Mesendoderm (in vitro differentiated cells): ENCODE data around the gene NUDT9.
"Not testable (repeated sequence)": the region's sequence is repeated elsewhere in the genome, so short reads cannot be mapped to it uniquely, and the experiment has no call there.

Source experiments
- DNase-seq: peaks from one replicate; pipeline ENCODE4 v3.0.0; 2013
- H2AK5ac ChIP-seq: 2 replicates; pipeline ENCODE4 v1.6.1; 2013; ENCODE audit warnings: low read length, inconsistent platforms
- H2BK120ac ChIP-seq: 2 replicates; pipeline ENCODE4 v1.6.1; 2013; ENCODE audit warnings: low read depth, mild to moderate bottlenecking, low read length, moderate library complexity, mixed read lengths
- H2BK15ac ChIP-seq: replicated peaks from 2 replicates; pipeline ENCODE4 v1.6.1; 2013; ENCODE audit warnings: low read depth, mild to moderate bottlenecking, moderate library complexity
- H2BK5ac ChIP-seq: 2 replicates; pipeline ENCODE4 v1.6.1; 2013; ENCODE audit warnings: low read length, inconsistent platforms
- H3K18ac ChIP-seq: 2 replicates; pipeline ENCODE4 v1.6.1; 2013; ENCODE audit warnings: mild to moderate bottlenecking, low read length, mixed read lengths
- H3K23ac ChIP-seq: one replicate; pipeline ENCODE4 v1.6.1; 2013; ENCODE audit warnings: low read length
- H3K27ac ChIP-seq: 2 replicates; pipeline ENCODE4 v1.5.1; 2013; ENCODE audit warnings: low read depth, mild to moderate bottlenecking, inconsistent platforms, low read length, moderate library complexity
- H3K27me3 ChIP-seq: 2 replicates; pipeline ENCODE4 v1.6.1; 2013; ENCODE audit warnings: low read length, control low read depth, mild to moderate bottlenecking, inconsistent platforms; ENCODE audit not compliant: insufficient read depth, poor library complexity
- H3K36me3 ChIP-seq: 2 replicates; pipeline ENCODE4 v1.6.1; 2013; ENCODE audit warnings: low read length, inconsistent platforms; ENCODE audit not compliant: control insufficient read depth, insufficient read depth
- H3K4ac ChIP-seq: one replicate; pipeline ENCODE4 v1.6.1; 2013; ENCODE audit warnings: low read depth, mild to moderate bottlenecking, low read length, moderate library complexity
- H3K4me1 ChIP-seq: 2 replicates; pipeline ENCODE4 v1.6.1; 2013; ENCODE audit warnings: low read depth, low read length, inconsistent platforms; ENCODE audit not compliant: control insufficient read depth
- H3K4me2 ChIP-seq: 2 replicates; pipeline ENCODE4 v1.6.1; 2013; ENCODE audit warnings: low read length
- H3K4me3 ChIP-seq: 2 replicates; pipeline ENCODE4 v1.5.1; 2013; ENCODE audit warnings: mild to moderate bottlenecking, low read length
- H3K56ac ChIP-seq: one replicate; pipeline ENCODE4 v1.6.1; 2013; ENCODE audit warnings: low read length
- H3K79me1 ChIP-seq: 2 replicates; pipeline ENCODE4 v1.6.1; 2013; ENCODE audit warnings: low read length, inconsistent platforms
- H3K79me2 ChIP-seq: 2 replicates; pipeline ENCODE4 v1.6.1; 2013; ENCODE audit warnings: mild to moderate bottlenecking, low read length; ENCODE audit not compliant: control insufficient read depth, insufficient read depth
- H3K9ac ChIP-seq: 2 replicates; pipeline ENCODE4 v1.6.1; 2013; ENCODE audit warnings: low read length, inconsistent platforms
- H4K5ac ChIP-seq: one replicate; pipeline ENCODE4 v1.6.1; 2013; ENCODE audit warnings: low read length
- H4K8ac ChIP-seq: one replicate; pipeline ENCODE4 v1.6.1; 2013; ENCODE audit warnings: low read depth, mild to moderate bottlenecking, control low read depth, low read length, moderate library complexity
- WGBS: extraction: QIAGEN DNeasy Blood & Tissue Kit; methylation state at CpG from one replicate; pipeline ENCODE4 v1.1.7; 2013; ENCODE audit warnings: low lambda C conversion rate, missing lambda C conversion rate; ENCODE audit not compliant: insufficient coverage; ENCODE audit errors: extremely low coverage; 5-methylcytosine and 5-hydroxymethylcytosine counted together

The NUDT9 gene

DNA sequence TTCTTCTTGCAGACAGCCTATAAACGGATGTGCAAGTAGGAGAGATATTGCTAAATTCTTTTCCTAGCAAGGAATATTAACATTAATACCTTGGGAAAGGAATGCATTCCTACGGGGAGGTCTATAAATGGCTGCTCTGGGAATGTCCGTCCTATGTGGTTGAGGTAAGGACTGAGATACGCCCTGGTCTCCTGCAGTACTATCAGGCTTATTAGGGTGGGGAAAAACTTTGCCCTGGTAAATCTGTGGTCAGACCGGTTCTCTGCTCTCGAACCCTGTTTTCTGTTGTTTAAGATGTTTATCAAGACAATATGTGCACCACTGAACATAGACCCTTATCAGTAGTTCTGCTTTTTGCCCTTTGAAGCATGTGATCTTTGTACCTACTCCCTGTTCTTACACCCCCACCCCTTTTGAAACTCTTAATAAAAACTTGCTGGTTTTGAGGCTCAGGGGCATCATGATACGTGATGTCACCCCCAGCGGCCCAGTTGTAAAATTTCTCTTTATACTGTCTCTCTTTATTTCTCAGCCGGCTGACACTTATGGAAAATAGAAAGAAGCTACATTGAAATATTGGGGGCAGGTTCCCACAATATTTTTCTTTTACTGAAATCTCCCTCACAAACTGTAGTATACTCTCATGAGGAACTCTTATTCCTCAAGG, 37.8 kb upstream of the NUDT9 start:
- not testable (repeated sequence) for DNase-seq, H3K9ac ChIP-seq, H2BK15ac ChIP-seq, H3K4ac ChIP-seq, H4K5ac ChIP-seq, H3K79me2 ChIP-seq, H3K36me3 ChIP-seq, H3K4me1 ChIP-seq, H3K4me3 ChIP-seq, H3K79me1 ChIP-seq, H2BK120ac ChIP-seq, H4K8ac ChIP-seq, H2BK5ac ChIP-seq, H3K18ac ChIP-seq, H3K27ac ChIP-seq, H3K4me2 ChIP-seq, H3K23ac ChIP-seq, H2AK5ac ChIP-seq, H3K56ac ChIP-seq, H3K27me3 ChIP-seq
- WGBS = no CpG with 5 or more reads among the region's 9 CpGs

DNA sequence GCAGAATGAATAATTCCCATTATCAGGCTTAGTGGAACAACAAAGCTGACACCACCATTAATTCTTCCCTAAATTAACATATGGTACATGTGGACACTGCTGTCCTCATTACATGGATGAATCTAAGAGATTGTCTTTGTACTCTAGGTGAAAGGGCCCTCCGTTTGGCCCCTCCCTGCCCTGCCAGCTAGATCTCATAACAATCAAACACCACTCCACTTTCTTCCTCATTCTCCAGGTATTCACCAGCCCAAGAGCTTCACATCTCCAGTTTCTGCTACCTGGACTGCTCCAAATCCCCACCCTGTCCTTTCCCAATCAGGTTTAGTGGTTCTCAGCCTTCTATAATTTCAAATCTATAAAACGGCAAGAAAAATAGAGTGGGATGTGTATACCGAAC, 35.1 kb upstream of the NUDT9 start:
- Histone ChIP-seq H3K79me2 (peaks cover 1% of the 10 kb centered on the region), H4K8ac (no peak overlapping the region), H2BK120ac (no peak overlapping the region), H3K4me3 (no peak overlapping the region), H2BK15ac (no peak overlapping the region), H4K5ac (no peak overlapping the region), H3K4me1 (no peaks in the 10 kb centered on the region), H3K27ac (no peak overlapping the region), H3K23ac (no peak overlapping the region), H3K9ac (no peak overlapping the region), H2BK5ac (no peak overlapping the region), H3K18ac (no peak overlapping the region), H2AK5ac (no peak overlapping the region), H3K36me3 (no peaks in the 10 kb centered on the region), H3K79me1 (peaks cover 7% of the 10 kb centered on the region), H3K4me2 (no peak overlapping the region), H3K27me3 (no peaks in the 10 kb centered on the region), H3K56ac (no peak overlapping the region), H3K4ac (no peak overlapping the region)
- no peak for DNase-seq
- no CpG with 5 or more reads among the region's 3 CpGs for WGBS

DNA sequence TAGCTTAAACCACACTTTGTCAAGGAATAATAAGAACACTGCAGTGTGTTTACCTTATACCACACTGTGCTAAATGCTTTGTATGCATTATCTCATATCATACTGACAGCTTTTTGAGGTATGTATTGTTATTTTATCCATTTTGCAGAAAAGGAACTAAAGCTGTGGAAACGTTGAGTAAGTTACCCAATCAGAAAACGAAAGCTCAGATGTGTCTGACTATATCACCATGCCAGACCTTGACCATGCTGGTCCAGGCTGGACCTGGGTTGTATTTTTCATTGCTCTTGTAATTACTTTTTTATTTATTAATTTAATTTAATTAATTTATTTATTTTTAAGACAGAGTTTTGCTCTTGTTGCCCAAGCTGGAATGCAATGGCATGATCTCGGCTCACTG, 33.5 kb upstream of the NUDT9 start:
- H3K4me1 ChIP-seq = no peaks in the 10 kb centered on the region
- DNase-seq = no peak

DNA sequence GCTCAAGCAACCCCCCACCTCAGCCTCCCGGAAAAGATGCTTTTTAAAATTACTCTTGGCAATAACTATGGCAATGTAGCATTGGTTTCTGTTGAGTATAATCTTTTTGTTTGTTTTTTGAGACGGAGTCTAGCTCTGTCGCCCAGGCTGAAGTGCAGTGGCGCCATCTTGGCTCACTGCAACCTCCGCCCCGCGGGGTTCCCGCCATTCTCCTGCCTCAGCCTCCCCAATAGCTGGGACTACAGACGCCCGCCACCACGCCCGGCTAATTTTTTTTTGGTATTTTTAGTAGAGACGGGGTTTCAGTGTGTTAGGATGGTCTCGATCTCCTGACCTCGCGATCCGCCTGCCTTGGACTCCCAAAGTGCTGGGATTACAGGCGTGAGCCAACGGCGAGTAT, 32.3 kb upstream of the NUDT9 start:
- not testable (repeated sequence) for H2BK5ac ChIP-seq, H3K4ac ChIP-seq, H3K23ac ChIP-seq, H2BK120ac ChIP-seq, H4K5ac ChIP-seq, H2BK15ac ChIP-seq, H3K36me3 ChIP-seq, H3K56ac ChIP-seq, H4K8ac ChIP-seq, H3K4me3 ChIP-seq, H3K79me1 ChIP-seq, H3K18ac ChIP-seq, H3K27ac ChIP-seq, H3K4me1 ChIP-seq, DNase-seq, H3K27me3 ChIP-seq, H3K79me2 ChIP-seq, H3K9ac ChIP-seq, H2AK5ac ChIP-seq, H3K4me2 ChIP-seq
- WGBS = no CpG with 5 or more reads among the region's 20 CpGs

More for the DNA sequence above, 33.5 kb upstream of the NUDT9 start:
- H3K79me1 ChIP-seq = peaks cover 5% of the 10 kb centered on the region
- no peaks in the 10 kb centered on the region for H3K27me3 ChIP-seq
- no peak overlapping the region for H4K8ac ChIP-seq
- no peaks in the 10 kb centered on the region for H3K36me3 ChIP-seq
- H2BK120ac ChIP-seq = no peak overlapping the region
- H2BK15ac ChIP-seq = no peak overlapping the region
- H3K4ac ChIP-seq = no peak overlapping the region
- H3K18ac ChIP-seq = no peak overlapping the region
- H2AK5ac ChIP-seq = no peak overlapping the region
- WGBS = no CpG with 5 or more reads among the region's 3 CpGs
- H3K23ac ChIP-seq = no peak overlapping the region
- no peak overlapping the region for H3K4me3 ChIP-seq
- H3K9ac ChIP-seq = no peak overlapping the region
- H3K56ac ChIP-seq = no peak overlapping the region
- no peak overlapping the region for H2BK5ac ChIP-seq
- no peak overlapping the region for H3K27ac ChIP-seq
- no peak overlapping the region for H3K4me2 ChIP-seq
- H4K5ac ChIP-seq = no peak overlapping the region
- H3K79me2 ChIP-seq = peaks cover 1% of the 10 kb centered on the region

DNA sequence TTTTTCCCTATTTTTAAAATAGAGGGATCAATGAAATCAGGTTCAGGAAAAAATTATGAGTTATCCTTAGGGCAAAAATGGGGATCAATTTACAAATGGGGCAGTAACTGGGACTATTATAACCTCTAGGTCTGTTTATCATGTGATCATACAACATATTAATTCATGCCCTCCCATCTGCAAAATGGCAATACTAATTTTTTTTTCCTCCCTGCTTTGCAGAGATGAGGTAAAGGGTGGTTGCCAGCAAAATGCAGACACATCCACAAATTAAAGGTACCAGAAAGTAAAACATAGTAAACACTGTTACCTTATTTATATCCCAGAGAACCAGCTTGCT, 31.9 kb upstream of the NUDT9 start:
- H3K27ac ChIP-seq = peak overlapping the region; percentile 15

More for the DNA sequence above, 31.9 kb upstream of the NUDT9 start:
- Histone ChIP-seq H3K4me3 (peak overlapping the region; percentile 52), H3K79me2 (peaks cover 1% of the 10 kb centered on the region), H3K27me3 (no peaks in the 10 kb centered on the region), H3K36me3 (no peaks in the 10 kb centered on the region), H2AK5ac (no peak overlapping the region), H2BK15ac (no peak overlapping the region), H3K79me1 (peaks cover 5% of the 10 kb centered on the region), H2BK5ac (no peak overlapping the region), H3K4me1 (no peaks in the 10 kb centered on the region), H3K23ac (no peak overlapping the region), H4K8ac (no peak overlapping the region), H3K9ac (peak overlapping the region; percentile 73), H3K18ac (peak overlapping the region; percentile 80), H3K4ac (peak overlapping the region; percentile 16), H3K56ac (peak overlapping the region; percentile 76), H3K4me2 (peak overlapping the region; percentile 19), H4K5ac (no peak overlapping the region), H2BK120ac (peak overlapping the region; percentile 47)
- DNase-seq = no peak
